Transverse colon (tissue), 3 donors: ENCODE measurements around the gene RAI1.

Source experiments
- CTCF ChIP-seq, 5 experiments: fragments of 200-600 bp in 3 of 5; fragments of 450-650 bp in 2 of 5; sonication (generic) in 3 of 5; IDR thresholded peaks; 1 replicate in 2 of 5; 2 replicates in 3 of 5; pipeline ENCODE4 v1.5.1; 2016 to 2017; ENCODE audit warnings: antibody characterized with exemption in 5 of 5, inconsistent platforms in 3 of 5, mild to moderate bottlenecking in 2 of 5, moderate library complexity in 1 of 5
- EP300 ChIP-seq: sonication (generic); formaldehyde crosslinking; IDR thresholded peaks from one replicate; pipeline ENCODE4 v1.6.1; 2017; ENCODE audit warnings: antibody characterized with exemption, low read depth

DNA sequence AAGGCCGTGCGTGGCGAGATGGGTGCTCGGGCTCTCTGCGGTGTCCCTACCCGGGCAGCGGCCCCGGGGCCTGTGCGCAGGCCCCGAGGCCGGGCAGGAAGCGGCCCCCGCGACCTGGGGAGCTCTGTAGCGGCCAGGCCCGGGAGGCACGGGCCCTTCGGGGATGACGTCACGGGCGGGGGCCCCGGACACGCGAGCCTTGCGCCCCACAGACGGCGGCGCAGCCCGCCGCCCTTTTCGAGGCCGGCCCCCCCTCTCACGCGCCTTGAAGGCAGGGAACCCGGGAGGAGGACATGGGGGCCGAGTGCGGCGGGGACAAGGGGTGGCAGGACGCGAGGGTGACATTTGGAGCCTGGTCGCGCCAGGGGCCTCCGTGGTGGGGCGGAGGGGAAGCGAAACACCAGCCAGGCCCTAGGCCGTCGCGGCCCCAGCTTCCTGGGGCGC, 1.1 kb downstream of the RAI1 start:
- TF ChIP-seq CTCF (IDR thresholded peaks at IDR 0.05) (no peak), EP300 (no peak)
